Measurements from ENCODE around the gene GRHL1. TPM values are rescaled to one million over a fixed set of nuclear protein-coding genes. Genes with fewer than 3 reads are reported as not detected.

Gene GRHL1
- total and polyA plus RNA-seq, 2 experiments from 2014 or later: 0.32 to 0.45 TPM

GRCh38 chr2:10032746-10033105 lies 81.2 kb downstream of the GRHL1 start:
- H3K4me2 ChIP-seq (ENCODE audit: unreplicated experiment): no peak overlapping the region

DNA sequence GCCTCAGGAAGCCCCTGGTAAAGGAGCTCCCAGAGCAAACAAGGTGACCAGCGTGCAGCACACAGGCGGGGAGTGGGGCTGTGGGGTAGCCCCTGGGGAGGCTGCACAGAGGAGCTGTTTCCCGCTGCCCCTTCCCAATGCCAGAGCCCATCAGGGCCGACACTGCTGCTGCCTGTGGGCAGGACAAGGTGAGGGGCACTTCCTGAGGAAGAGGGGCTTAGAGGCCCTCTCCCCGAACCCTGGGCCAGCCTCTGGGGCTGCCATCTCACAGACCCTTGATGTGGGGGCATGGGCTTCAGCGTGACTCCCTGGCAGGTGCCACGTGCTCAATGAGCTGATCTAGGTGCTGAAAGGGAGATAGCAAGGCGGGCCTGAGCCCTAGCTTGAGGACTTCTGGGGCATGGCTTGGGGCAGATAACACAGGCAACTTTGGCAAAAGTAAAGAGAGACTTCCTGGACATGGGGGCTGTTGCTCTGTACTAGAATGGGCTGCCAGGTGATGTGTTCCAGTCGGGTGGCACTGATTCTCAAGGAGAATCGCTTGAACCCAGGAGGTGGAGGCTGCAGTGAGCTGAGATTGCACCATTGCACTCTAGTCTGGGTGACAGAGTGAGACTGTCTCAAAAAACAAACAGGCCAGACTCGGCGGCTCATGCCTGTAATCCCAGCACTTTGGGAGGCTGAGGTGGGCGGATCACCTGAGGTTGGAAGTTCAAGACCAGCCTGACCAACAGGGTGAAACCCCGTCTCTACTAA lies 81.9 kb downstream of the GRHL1 start:
- Histone ChIP-seq H3K27me3 (replicated peaks; ENCODE audit: insufficient read depth) (no peaks in the 10 kb centered on the region), H3K27ac (no peak overlapping the region), H3K9ac (no peak overlapping the region), H3K4me3 (no peak overlapping the region), H3K4me2 (ENCODE audit: unreplicated experiment) (no peak overlapping the region), H3K79me2 (ENCODE audit: insufficient read depth) (no peaks in the 10 kb centered on the region), H3K36me3 (ENCODE audit: low read depth) (no peaks in the 10 kb centered on the region), H3K9me3 (ENCODE audit: low read depth) (no peaks in the 10 kb centered on the region), H3F3A (ENCODE audit: insufficient read depth) (peaks cover 8% of the 10 kb centered on the region; the same call in 1 of the 2 replicates), H4K20me1 (ENCODE audit: insufficient read depth) (no peaks in the 10 kb centered on the region), H2AFZ (no peak overlapping the region), H3K4me1 (ENCODE audit: insufficient read depth) (peaks cover 15% of the 10 kb centered on the region), H3K9me2 (ENCODE audit: insufficient read depth) (no peaks in the 10 kb centered on the region)
- no peak for TF ChIP-seq EZH2phosphoT487 (IDR thresholded peaks at IDR 0.05; ENCODE audit: insufficient read depth, low read depth)
- no peak for TF ChIP-seq EZH2 (IDR thresholded peaks at IDR 0.05; ENCODE audit: insufficient read depth, poor library complexity, severe bottlenecking)
- WGBS, 2 experiments (ENCODE audit: low coverage in 1 of 2, low lambda C conversion rate in 2 of 2, missing lambda C conversion rate in 2 of 2): 86 to 87% methylated on average over 14 of the region's 14 CpGs
- no peak for DNase-seq
- in situ Hi-C loops (cut with MboI): no loop called here

More at GRCh38 chr2:10032746-10033105, 81.2 kb downstream of the GRHL1 start:
- WGBS, 2 experiments (ENCODE audit: low coverage in 1 of 2, low lambda C conversion rate in 2 of 2, missing lambda C conversion rate in 2 of 2): 94 to 95% methylated on average over 7 of the region's 7 CpGs
- Histone ChIP-seq H3K9ac (no peak overlapping the region), H3K9me2 (ENCODE audit: insufficient read depth) (no peaks in the 10 kb centered on the region), H3K4me3 (no peak overlapping the region), H3K9me3 (ENCODE audit: low read depth) (no peaks in the 10 kb centered on the region), H3K27me3 (replicated peaks; ENCODE audit: insufficient read depth) (no peaks in the 10 kb centered on the region), H3K36me3 (ENCODE audit: low read depth) (no peaks in the 10 kb centered on the region), H2AFZ (no peak overlapping the region), H3F3A (ENCODE audit: insufficient read depth) (peaks cover 8% of the 10 kb centered on the region; the same call in 1 of the 2 replicates), H4K20me1 (ENCODE audit: insufficient read depth) (no peaks in the 10 kb centered on the region), H3K27ac (no peak overlapping the region), H3K4me1 (ENCODE audit: insufficient read depth) (peaks cover 15% of the 10 kb centered on the region), H3K79me2 (ENCODE audit: insufficient read depth) (no peaks in the 10 kb centered on the region)
- in situ Hi-C loops (cut with MboI): no loop called here
- TF ChIP-seq EZH2phosphoT487 (IDR thresholded peaks at IDR 0.05; ENCODE audit: insufficient read depth, low read depth): no peak
- no peak for TF ChIP-seq EZH2 (IDR thresholded peaks at IDR 0.05; ENCODE audit: insufficient read depth, poor library complexity, severe bottlenecking)
- DNase-seq: no peak

- in situ Hi-C loops (cut with MboI): no loop called here
- no peaks in the 10 kb centered on the region for H3K36me3 ChIP-seq (ENCODE audit: low read depth)
- no peak overlapping the region for H3K9ac ChIP-seq
- no peaks in the 10 kb centered on the region for H4K20me1 ChIP-seq (ENCODE audit: insufficient read depth)
- no peaks in the 10 kb centered on the region for H3K9me3 ChIP-seq (ENCODE audit: low read depth)
- peaks cover 8% of the 10 kb centered on the region; the same call in 1 of the 2 replicates for H3F3A ChIP-seq (ENCODE audit: insufficient read depth)
- H2AFZ ChIP-seq: no peak overlapping the region
- no peak for DNase-seq
- no peak overlapping the region for H3K4me3 ChIP-seq
- TF ChIP-seq EZH2 (IDR thresholded peaks at IDR 0.05; ENCODE audit: insufficient read depth, poor library complexity, severe bottlenecking): no peak
- TF ChIP-seq EZH2phosphoT487 (IDR thresholded peaks at IDR 0.05; ENCODE audit: insufficient read depth, low read depth): no peak
- peaks cover 18% of the 10 kb centered on the region for H3K4me1 ChIP-seq (ENCODE audit: insufficient read depth)
- no peak overlapping the region for H3K27ac ChIP-seq
- H3K9me2 ChIP-seq (ENCODE audit: insufficient read depth): no peaks in the 10 kb centered on the region
- H3K4me2 ChIP-seq (ENCODE audit: unreplicated experiment): no peak overlapping the region
- no peaks in the 10 kb centered on the region for H3K79me2 ChIP-seq (ENCODE audit: insufficient read depth)
- WGBS, 2 experiments (ENCODE audit: low coverage in 1 of 2, low lambda C conversion rate in 2 of 2, missing lambda C conversion rate in 2 of 2): 62 to 68% methylated on average over 12 of the region's 12 CpGs
- H3K27me3 ChIP-seq (replicated peaks; ENCODE audit: insufficient read depth): no peaks in the 10 kb centered on the region
Measured at GRCh38 chr2:10034333-10035052, 83.0 kb downstream of the GRHL1 start.

- peaks cover 18% of the 10 kb centered on the region for H3K4me1 ChIP-seq (ENCODE audit: insufficient read depth)
- H3K79me2 ChIP-seq (ENCODE audit: insufficient read depth): no peaks in the 10 kb centered on the region
- no peak overlapping the region for H3K4me3 ChIP-seq
- H2AFZ ChIP-seq: no peak overlapping the region
- H3F3A ChIP-seq (ENCODE audit: insufficient read depth): peaks cover 8% of the 10 kb centered on the region; the same call in 1 of the 2 replicates
- WGBS, 2 experiments (ENCODE audit: low coverage in 1 of 2, low lambda C conversion rate in 2 of 2, missing lambda C conversion rate in 2 of 2): 59 to 74% methylated on average over 3 of the region's 3 CpGs
- no peak for DNase-seq
- H3K9ac ChIP-seq: no peak overlapping the region
- H3K4me2 ChIP-seq (ENCODE audit: unreplicated experiment): no peak overlapping the region
- no peaks in the 10 kb centered on the region for H3K36me3 ChIP-seq (ENCODE audit: low read depth)
- TF ChIP-seq EZH2phosphoT487 (IDR thresholded peaks at IDR 0.05; ENCODE audit: insufficient read depth, low read depth) (no peak), EZH2 (IDR thresholded peaks at IDR 0.05; ENCODE audit: insufficient read depth, poor library complexity, severe bottlenecking) (no peak)
- H3K9me2 ChIP-seq (ENCODE audit: insufficient read depth): no peaks in the 10 kb centered on the region
- in situ Hi-C loops (cut with MboI): no loop called here
- no peaks in the 10 kb centered on the region for H4K20me1 ChIP-seq (ENCODE audit: insufficient read depth)
- H3K27me3 ChIP-seq (replicated peaks; ENCODE audit: insufficient read depth): no peaks in the 10 kb centered on the region
- H3K27ac ChIP-seq: no peak overlapping the region
- no peaks in the 10 kb centered on the region for H3K9me3 ChIP-seq (ENCODE audit: low read depth)
Measured at GRCh38 chr2:10035053-10035422, 83.5 kb downstream of the GRHL1 start.

Measured in GM23248 (cell line).